GM18511 (cell line): ENCODE measurements around the gene TBC1D9B.

Experiments
- ATAC-seq: cut with Tn5 transposase; IDR thresholded peaks from one replicate; pipeline ENCODE4 v1.9.1; 2021; ENCODE audit warnings: mild to moderate bottlenecking, moderate library complexity; ENCODE audit not compliant: unreplicated experiment

TBC1D9B gene

GRCh38 chr5:179908528-179908927 lies 831 bp upstream of the TBC1D9B start:
- no peak for ATAC-seq

- ATAC-seq, result peak; percentile 42
Observed at GRCh38 chr5:179906795-179907555, 722 bp downstream of the TBC1D9B start.

DNA sequence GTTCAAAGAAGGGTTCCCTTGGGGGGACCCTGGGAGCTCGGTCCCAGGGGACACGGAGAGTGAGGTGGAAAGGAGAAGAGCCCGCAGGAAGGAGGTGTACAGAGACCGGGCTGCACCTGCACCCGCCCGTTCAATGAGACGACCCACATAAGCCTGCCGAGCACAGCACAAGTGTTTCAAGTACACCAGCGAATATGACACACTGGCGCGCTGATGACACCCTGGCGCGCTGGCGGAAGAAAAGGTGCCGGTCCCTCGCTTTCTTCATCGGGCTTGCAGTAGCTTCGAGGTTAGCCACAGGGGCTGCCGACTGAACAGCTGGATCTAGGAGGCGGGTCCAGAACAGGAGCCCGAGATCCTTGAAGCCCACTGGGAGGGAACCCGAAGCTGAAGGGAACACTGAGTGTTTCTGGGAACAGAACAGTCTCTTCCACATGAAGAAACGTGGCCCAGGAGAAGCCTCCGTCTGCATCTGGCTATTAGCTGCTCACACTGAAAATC lies 1.4 kb downstream of the TBC1D9B start:
- ATAC-seq, result no peak

DNA sequence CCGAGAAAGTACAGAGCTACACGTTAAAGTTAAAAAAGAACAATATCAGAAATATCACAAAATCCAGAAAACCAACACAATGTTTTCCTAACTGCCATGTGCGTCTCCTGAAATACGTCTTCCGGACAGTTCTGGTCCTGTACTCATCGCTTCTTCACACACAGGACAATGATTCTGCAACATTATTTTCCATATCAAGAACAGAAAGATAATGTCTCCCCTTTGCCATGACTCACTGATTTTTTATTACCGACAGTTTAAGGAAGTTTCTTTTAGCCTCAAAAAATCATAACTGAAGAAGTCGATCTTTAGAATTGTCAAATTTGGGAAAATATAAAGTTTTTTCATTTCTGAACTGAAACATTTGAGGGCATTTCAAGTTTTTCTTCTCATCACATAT lies 2.5 kb downstream of the TBC1D9B start:
- ATAC-seq, result no peak

- ATAC-seq, result no peak
Observed at GRCh38 chr5:179904463-179905160, 3.1 kb downstream of the TBC1D9B start.

DNA sequence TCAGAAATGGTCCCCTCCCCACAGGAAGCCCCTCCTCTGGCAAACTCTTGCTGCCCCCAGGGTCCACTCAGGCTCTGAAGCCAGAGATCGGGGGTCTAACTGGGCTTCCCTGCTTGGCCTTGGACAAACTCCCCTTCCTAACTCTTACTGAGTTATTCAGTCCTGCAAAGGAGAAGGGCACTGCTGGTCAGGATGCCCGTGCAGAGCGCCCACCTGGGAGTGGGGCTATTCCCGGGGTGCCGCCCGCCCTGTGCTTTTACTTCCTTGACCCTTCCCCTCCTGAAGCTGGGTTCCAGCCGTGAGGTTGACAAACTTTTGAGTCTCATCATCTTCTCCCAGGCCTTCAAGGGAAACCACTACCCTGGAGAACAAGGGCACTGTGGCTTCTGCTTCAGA lies 4.9 kb downstream of the TBC1D9B start:
- no peak for ATAC-seq

DNA sequence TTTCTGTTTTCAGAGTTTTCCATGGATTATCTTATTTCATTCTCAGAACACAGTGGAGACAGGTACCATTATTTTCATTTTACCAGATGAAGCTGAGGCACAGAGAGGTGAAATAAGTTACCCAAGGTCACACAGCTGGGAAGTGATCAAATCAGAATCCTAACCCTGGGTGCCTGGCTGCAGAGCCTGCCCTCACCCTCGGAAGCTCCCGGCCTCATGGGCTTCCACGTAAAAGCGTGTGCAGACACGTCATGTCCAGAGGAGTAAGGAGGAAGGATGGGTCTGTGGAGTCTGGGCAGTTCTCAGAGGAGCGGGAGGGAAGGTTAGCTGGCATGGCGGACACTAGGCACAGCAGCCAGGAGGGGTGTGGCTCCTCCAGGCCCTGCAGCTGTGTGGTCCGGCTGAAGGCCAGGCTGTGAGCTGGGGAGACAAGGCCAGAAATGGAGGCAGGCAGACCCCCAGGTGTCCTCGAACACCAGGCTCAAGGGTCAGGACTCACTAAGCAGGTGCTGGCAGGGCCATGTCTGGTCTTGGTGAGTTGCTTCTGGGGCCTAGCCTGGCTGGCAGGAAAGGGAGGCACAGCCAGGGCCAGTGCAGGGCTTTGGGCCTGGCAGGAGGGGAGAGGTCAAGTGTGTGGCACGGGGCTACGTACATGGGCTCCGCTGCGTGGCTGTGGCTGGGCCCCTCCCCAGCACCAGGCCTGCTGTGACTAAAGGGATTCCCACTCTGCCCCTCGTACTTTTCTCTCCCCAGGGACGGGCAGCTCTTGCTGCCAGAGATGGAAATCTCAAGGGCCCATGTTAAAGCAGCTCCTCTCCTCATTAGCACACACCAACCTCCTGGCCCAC lies 5.6 kb downstream of the TBC1D9B start:
- ATAC-seq, result no peak

DNA sequence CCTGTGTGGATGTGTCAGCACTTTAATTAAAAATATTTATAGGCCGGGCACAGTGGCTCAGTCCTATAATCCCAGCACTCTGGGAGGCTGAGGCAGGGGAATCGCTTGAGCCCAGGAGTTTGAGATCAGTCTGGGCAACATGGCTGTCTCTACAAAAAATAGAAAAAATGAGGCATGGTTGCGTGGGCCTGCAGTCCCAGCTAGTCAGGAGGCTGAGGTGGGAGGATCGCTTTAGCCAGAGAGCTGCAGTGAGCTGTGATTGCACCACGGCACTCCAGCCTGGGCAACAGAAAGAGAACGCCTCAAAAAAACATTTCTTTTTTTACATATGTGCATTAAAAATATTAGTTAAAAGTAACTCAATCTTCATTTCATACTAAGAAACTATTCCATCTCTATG lies 6.2 kb downstream of the TBC1D9B start:
- no peak for ATAC-seq

DNA sequence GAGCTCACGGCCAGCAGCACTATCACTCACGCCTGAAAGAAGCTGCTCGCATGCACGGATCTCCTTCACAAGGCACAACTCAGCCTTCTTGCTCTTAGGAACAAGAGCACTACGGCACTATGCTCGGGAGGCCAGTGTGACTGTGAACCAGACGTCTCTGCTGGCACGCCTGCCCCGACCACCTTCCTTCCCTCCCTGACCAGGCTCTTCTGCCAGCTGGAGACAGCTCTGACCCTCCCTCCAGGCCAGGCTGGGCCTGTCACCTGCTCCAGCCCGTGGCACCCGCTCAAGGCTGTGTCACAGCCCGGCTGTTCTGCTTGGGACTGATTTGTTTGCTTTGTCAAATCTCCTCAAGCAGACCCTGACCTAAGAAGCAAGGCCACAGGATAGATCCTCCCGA lies 7.0 kb downstream of the TBC1D9B start:
- ATAC-seq, result no peak

DNA sequence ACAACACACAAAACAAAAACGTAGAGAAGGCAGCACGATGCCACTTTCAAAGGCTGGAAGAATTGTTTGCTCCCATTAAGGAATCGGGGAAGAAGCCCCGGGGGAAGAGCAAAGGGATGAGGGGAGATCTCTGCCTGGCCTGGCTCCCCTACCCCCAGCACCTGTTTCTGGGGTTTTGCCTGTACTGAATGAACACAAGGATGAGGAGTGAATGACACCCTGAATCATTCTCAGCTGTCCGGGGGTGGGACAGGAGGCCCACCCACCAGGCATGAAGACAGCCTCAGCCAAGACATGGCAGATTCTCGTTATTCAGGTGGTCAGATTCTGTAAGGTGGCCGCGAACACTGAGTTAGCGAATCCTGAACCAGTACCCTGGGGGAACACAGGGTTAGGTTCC lies 7.5 kb downstream of the TBC1D9B start:
- ATAC-seq, result no peak

DNA sequence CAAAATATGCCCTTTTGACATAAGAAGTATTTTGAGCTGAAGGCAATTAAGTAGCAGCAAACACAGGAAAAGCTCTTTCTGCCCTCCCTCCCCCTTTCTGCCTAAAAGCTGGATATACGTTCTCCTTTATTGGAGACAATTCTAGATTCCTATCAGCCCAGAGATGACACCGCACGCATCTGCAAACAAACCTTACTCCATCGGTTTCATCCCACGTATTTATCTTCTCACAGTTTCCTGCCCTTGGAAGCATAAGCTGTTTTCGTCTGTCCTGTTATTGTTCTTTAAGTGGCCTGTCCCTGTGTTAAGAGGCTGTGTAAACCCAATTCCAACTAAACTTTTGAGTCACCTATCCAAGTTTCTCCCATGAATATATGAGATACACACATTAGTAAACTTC lies 11.8 kb downstream of the TBC1D9B start:
- no peak for ATAC-seq

DNA sequence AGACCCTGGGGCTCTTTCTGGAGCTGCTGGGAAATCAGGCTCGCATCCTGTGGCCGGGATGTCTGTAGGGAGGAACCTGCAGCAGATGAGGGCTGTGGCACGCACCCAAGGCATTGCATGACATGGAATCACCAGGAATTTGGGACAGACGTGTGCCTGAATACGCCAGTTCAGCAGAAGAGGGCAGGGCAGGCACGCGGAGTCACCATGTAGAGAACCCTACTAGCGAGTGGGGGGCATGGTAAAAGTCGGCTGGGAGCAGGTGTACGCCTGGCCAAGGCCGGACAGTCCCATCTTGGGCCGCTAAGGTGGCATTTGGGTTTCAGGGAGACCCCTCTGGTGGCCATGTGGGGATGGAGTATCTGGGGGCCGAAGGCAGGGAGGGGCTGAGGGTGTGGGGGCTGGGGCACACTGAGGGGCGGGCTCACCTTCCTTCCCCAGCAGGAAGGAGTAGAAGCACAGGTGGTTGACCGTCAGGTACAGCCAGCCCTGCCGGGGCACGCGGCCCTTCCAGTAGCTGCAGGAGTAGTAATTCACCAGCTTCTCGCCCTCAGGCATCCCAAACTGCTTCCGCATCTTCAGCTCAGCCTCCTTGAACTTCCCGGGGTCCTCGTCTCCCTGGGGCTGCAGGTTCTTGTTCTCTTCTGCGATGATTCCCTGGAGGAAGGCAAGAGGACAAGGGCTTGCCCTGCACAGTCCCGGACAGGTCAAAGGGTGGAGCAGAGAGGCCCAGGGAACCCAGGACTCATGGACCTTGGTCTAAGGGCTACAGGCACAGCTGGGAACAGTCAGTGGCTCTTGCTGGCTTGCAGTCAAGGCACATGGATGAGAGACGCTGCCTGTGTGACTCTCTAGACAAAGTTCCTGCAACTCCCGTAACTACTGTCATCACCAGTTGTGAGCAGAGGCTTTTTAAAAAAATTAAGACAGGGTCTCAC lies 13.5 kb downstream of the TBC1D9B start:
- no peak for ATAC-seq

DNA sequence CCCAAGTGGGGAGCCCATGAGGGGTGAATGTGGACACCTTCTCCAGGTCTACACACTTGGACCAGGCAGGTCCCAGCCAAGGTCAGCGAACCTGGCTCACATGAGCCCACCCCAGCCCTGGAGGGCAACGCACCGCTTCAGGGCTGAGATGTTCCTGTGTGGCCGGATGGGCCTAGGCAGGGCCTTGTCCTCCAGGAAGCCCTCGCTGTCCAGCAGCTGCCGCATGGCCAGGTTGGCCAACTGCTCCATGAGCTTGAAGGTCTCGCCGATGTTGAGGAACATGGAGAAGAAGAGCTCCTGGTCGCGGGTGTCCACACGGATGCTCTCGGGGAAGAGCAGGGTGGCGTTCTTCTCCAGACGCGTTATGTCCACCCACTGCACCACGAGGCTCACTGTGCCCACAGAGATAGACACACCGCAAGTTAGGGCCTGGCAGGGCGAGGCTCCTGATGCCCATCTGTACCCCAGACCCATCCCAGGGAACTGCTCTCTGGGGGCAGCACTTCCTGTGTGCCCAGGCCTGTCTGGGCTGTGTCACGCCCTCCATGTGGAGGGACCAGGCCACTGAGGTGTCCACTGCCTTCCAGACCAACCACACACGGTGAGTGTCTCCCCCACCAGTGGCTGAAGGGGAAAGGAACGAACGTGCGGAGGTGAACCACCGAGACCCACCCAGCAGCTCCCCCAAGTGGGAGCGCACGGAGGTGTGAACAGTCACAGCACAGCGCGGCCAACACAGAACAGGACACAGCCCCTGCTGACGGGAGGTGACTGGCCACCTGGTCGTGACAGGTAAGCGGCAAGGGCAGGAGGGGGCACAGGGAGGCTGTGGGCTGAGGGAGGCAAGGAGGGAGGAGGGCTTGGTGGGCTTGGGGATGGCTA lies 14.4 kb downstream of the TBC1D9B start:
- ATAC-seq, result no peak

GRCh38 chr5:179892255-179892654 lies 15.4 kb downstream of the TBC1D9B start:
- ATAC-seq, result no peak

- ATAC-seq, result no peak
Observed at GRCh38 chr5:179890751-179891682, 16.7 kb downstream of the TBC1D9B start.

DNA sequence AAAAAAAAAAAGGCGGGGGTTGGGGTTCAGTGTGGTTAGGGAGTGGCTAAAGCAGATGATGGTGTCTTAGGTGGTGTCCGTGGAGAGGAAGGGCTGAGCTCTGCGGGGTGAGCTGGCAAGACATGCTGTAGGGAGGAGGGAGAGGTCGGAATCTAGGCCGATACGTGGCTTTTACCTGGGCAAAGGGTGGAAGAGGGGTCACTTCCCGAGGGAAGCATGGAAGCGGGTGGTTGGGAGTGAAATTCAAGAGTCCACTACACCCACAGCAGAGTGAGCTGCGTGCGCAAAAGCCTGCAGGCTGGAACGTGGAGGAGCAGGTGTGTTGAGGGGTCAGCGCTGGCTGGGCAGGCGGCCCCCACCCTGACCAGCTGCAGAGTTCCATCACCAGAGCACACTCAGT lies 17.8 kb downstream of the TBC1D9B start:
- ATAC-seq, result no peak

DNA sequence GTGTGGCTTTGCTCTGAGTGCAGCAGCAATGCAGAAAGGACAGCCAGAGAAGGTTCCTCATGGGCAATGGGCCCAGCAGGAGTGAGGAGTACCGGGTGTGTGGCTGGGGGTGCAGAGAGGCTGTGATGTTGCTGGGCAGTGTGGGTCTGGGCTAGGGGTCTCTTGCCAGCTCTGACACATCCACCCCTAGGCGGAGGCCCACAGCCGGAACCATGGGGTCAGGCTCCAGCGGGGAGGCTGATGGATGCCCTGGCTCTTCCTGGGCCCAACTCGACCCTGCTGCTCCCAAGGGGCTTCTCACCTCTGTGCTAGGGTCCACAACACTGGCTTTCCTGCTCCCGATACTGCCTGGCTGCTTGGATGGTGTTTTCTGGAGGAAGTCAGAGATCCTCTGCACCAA lies 19.9 kb downstream of the TBC1D9B start:
- ATAC-seq, result no peak

- no peak for ATAC-seq
Observed at GRCh38 chr5:179887095-179887494, 20.6 kb downstream of the TBC1D9B start.
